GM18517 (cell line): ENCODE results near the gene NKAIN2.

Source experiments
- ATAC-seq: cut with Tn5 transposase; IDR thresholded peaks from one replicate; pipeline ENCODE4 v1.9.1; 2021; ENCODE audit warnings: mild to moderate bottlenecking, moderate library complexity; ENCODE audit not compliant: unreplicated experiment

The NKAIN2 gene

DNA sequence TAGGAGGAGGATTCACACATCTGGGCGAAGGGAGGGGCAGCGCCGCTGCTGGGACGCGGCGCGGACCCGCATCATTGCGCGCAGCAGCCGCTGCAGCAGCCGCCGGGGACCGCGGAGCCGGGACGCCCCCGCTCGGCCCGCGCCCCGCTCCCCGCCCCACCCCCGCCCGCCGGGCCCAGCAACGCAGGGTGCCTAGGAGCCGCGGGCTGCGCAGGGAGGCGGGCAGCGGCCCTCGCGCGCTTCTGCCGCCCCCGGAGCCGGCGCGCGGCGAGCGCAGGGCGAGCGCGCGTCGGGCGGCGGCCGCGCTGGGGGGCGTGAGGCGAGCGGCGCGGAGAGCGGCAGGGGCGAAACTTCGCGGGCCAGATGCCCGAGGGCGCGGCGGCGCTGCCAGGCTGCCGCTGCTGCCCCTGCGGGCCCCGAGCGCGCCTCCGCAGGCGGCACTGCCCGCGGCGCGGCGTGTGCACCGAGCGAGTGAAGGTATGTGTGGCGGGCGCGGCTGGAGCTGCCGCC is at the start of gene NKAIN2:
Gene NKAIN2, plus strand, starts transcription at position 362 of the 510 bp plus-strand sequence.
- peak; percentile 21 for ATAC-seq

DNA sequence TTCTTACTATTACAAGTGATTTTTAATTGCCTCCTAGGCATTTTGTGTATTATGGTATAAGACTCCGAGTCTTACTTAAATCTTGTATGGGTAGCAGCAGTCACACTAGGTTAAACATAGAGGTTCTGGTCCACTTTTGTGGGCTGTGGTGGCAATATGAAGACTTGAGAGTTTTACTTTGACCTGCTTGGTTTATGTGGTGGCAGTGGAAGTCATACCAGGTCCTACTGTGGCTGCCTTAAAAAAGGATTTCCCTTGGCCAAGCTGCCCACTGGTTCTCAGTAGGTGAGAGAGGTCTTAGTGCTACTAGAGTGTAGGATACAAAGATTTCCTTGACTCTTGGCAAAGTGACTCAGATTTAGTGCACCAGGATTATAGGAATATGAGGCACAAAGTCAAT is 44.2 kb upstream of the NKAIN2 start:
- ATAC-seq: no peak

DNA sequence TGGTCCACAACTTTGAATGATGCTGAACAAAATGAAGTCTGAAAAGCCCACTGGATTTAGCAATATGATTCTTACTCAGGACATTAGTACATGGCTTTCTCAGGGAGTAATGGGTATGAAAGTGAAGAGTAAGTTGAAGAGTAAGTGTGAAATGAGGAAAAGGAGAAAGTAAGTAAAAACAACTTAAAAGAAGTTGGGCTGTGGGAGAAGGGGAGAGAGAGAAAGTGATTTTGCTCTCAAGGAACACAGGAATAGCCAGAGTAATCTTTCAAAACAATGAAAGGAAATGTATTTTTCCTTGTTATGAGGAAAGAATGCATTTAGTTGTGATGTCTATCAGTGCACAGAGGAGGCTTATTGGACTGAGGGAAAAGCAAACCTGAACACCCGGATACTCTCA is 39.8 kb upstream of the NKAIN2 start:
- no peak for ATAC-seq

DNA sequence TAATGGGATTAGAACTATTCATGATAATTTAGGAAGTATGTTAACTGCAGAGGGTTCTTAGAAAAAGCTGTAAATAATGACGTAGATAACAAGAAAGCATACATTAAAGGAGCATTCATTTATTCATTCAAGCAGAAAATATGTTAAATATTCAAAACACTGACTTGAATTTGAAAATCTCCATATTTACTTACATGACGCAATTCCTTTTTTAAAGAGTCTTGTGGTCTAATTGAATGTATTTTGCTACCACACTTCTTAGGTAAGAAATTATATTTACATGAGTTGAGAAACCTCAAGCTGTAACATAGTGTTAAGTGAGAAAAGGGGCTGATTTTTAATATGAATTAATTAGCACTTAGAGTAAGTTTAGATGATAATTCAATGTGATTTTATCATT is 38.9 kb upstream of the NKAIN2 start:
- no peak for ATAC-seq

DNA sequence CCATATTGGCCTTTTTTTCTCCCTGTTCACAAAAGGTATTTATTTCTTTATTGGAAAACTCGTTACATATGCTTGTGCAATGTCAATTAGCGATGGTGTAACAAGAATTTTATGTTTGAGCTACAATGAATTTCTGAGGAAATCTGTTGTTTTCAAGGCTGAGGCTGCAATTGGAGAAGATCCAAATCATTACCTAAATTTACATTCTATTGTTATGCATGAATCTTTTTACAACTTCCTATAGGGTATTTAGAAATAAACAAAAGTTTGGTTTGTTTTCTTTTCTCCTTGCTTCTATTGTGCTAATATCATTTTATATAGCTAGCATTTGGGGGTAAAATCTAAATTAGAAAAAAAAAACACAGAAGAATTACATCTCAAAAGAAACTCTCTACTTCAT is 34.7 kb upstream of the NKAIN2 start:
- no peak for ATAC-seq

DNA sequence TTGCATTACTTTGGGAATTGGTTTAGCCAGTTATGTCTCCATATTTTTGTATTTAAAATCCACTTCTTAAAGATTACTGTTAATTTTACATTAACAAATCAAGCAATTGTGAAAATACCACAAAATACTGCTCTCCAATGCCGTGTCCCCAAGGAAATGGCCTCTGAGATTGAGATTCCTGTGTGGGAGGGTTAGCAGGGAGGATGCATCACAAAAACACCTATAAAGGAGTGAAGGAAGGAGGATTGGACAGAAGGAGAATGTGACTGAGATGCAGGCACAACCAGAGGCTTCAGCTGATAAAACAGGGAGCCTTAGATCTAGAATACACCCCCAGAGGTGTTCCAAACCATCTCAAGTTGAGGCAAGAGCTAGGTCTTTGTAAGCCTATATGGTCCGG is 34.2 kb upstream of the NKAIN2 start:
- ATAC-seq: no peak

DNA sequence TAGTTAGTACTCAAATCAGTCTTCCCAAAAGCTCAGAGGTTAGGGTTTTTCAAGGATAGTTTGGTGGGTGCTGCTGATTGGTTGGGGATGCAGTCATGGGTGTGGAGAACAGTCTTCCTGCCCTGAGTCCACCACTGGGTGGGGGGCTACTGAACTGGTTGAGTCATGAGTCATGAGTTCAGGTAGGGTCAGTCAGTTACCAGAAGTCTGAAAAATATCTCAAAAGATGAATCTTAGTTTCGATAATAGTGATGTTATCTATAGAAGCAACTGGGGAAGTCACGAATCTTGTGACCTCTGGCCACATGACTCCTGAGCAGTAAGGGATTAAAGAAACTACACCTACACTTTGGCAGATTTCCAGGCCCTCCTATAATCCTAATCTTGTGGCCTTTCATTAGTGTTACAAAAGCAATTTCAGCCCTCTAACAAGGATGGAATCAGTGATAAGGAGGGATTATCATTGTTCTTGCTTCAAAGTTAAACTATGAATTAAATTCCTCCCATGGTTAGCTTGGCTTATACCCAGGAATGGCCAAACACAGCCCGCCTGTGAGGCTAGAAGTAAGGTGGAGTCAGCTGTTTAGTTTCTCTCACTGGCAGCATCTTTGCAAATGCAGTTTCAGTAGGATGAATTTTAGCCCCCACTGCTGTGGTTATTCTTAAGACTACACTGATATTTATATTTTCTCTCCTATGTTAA is 33.3 kb upstream of the NKAIN2 start:
- peak; percentile 54 for ATAC-seq

DNA sequence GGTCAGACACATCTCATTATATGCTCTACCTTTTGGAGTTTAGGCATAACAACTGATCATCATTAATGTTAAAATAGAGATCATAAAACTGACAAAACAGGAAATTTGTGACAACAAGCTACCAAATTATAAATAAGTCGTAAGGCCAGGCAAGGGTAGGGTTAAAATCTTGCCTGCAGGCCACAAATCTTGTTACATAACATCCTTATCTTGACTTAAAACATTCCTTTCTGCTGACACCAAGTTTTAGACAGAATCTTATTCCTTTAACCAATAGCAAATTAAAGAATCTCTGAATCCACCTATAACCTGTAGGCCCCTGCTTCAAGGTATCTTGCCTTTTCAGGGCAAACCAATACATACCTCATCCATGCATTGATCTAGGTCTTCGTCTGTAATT is 32.5 kb upstream of the NKAIN2 start:
- ATAC-seq: no peak

DNA sequence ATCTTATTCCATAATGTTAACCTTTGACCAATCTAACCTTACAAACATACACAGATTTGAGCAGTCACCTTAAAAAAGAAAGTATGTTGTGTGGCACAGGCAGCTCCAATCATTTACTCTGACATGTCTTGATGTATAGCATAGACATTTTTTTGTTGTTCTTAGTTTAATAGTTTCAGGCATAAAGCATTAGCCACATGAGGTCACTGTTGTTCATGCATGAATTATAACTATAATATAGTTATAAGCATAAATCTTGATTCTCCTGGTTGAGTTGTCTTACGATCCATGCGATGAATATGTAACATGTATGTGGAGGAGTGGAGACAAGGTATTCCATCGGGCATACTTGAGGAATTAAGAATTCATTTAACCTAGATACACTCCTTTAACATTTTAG is 26.1 kb upstream of the NKAIN2 start:
- ATAC-seq: no peak

DNA sequence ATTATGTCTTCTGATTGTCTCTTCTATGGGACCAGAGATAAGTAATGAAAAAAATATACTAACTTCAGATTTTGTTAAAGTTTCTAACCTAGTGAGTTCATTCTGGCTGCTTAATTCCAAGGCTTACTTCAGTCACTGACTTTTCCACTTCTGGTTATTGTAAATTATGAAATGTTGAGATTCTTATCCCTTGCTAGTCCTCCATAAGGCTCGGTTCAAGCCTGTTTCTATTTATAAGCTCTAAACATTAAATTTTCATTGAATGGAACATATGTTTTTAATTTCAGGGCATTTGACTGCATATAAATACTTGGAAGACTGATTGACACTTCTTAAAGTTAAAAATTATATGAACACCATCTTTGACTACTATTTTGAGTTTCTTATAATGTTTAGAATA is 23.6 kb upstream of the NKAIN2 start:
- no peak for ATAC-seq

DNA sequence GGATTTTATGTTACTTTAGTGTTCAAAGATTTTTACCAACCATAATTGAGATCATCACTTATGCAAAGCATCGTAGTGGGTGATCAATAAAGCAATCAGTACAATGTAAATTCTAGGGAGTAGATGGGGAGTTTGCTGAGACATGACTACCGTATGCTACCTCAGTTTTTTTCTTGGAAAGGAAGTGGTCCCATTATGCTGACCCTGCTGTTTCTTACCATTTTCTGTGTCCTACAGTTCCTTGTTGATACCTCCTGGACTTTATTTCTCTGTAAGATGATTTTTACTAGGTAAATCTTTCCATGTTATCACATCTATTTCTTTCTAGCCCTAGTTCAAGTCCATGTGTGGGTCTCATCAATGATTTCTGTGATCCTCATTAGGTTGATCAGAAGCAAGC is 19.3 kb upstream of the NKAIN2 start:
- ATAC-seq: no peak

DNA sequence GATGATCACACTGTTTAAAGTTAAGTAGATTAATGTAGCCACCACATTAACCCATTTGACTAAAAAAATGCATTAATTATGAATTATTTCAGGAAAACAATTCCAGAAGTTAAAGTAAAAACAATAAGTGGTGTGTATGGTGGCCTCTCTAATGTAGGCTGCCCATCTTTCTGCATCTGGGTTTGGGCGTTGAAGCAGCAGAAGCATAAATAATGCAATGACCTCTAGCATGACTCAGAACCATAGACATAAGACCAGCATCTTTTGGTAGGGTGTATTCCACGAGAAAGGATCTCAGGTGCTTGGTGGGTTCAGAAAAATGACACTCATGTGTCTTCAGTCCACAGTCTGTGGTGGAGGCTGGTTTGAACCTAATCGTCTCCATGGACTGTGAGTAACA is 18.6 kb upstream of the NKAIN2 start:
- no peak for ATAC-seq

DNA sequence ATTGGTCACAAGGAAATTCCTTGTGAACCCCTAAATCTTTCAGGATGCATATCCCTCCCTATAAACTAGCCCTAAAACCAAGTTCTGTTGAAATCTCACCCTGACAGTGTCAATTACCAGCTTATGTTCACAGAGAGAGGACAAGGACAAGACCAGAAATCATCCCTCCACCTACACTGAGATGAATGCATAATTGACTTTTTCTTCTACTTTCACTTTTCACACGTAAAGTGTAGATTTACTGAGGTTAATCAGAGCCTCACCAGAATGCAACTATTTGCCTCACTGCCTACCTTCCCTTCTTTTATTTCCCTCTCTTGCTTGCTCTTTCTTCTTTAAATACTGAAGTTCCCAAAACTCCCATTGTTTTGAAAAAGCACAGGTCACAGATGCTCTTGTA is 15.3 kb upstream of the NKAIN2 start:
- ATAC-seq: no peak

DNA sequence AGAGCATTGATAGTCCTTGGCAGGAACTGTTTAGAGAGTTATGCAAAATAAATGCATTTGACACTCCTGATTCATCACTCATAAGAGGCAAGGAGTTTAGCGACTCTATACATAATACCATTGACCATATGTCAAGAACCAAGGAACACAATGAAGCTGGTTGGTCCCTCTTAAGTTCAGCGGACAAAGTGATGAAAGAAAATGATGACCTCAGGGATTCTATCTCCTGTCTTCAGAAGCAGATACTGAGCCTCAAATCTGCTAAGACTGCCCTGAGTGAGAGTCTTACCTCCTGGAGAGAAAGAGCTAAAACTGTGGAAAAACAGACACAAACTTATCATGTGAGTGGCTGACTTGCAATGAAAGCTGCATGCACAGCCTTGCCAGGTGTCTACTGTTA is 9.5 kb upstream of the NKAIN2 start:
- ATAC-seq: no peak

DNA sequence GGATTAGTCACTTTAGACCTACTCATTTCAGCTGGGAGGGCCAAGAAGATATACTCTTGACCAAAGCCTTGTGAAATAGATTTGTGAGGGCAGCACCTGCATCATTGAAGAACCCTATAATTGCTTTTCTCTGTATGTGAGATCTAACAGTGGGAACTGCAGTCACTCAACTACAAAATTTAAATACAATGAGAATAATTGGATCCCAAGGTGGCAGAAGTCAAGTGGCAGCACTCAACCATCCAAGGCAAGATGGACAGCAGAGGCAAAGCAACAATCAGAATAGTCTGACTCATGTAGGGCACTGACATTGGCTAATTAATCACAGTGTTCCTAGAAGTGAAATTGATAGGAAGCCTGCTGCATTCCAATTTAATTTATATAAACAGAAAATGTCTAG is 8.9 kb upstream of the NKAIN2 start:
- no peak for ATAC-seq

DNA sequence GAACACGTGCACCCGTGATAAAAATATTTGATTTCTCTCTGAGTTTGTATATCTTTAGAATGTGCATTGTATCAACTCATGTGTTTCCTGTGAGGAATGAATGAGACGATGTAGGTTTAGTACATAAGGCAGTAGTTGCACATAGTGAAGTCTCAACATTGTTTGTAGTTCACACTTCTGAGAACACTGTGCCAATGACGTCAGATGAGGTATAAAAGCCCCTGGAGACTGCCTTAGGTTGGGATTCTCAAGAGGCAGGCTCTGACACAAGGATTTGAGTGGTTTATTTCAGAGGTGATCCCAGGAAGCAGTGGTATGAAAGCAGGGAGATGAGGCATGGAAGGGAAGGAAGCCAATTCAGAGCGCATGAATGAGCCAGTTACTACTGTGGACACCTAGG is 2.6 kb upstream of the NKAIN2 start:
- ATAC-seq: no peak

DNA sequence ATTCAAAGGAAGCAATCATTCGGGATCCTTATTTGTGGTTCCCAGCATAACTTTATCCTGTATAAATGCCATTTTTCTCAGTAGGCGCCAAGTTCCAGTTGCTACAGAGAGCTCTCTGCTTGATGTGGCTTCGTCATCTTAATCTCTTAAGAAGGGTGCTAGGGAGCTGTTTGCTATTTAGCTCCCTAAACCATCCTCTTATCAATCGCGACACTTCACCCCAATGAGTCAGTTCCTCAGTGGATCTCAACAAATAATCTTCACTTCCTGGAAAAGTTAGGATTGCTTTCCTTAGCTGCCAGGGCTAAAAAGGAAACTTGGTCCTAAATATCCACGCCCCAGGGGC is 1.3 kb upstream of the NKAIN2 start:
- ATAC-seq: peak; percentile 24

DNA sequence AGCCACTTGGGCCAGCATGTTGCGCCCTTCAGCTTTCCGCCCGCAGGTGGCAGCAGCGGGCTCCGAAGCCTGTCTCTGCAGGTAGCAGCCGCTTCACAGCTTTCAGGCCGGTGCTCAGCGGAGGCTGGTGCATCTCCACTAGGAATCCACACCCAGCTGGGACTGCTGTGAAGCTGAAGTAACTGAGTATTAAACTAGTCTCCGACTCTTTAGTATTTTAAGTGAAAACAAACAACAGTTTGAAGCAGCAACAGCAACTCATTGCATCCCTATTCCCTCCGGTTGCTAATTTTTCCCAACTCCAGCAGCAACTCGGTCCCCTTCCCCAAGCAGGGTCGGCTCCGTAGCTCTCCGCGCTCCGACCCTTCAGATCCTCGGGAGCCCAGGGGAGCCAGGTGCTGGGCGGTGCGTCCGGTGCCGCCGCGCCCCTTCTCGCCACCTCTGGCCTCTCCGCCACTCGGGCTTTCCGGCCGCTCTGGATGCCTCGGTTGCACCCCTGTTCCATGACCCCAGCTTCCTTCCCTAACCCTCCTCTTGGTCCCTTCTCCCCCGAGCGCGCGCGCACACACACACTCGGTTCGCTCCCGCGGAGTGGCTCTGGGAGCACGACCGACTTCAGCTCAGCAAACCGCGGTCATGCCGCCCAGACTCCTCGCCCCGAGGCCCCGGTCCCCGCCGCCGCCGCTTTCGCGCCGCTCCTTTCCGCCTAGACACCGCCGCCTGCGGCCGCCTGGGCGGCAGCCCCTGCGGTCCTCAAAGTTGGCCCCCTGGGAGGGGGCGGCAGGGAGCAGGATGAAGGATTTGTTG is 765 bp upstream of the NKAIN2 start:
- peak; percentile 97 for ATAC-seq

DNA sequence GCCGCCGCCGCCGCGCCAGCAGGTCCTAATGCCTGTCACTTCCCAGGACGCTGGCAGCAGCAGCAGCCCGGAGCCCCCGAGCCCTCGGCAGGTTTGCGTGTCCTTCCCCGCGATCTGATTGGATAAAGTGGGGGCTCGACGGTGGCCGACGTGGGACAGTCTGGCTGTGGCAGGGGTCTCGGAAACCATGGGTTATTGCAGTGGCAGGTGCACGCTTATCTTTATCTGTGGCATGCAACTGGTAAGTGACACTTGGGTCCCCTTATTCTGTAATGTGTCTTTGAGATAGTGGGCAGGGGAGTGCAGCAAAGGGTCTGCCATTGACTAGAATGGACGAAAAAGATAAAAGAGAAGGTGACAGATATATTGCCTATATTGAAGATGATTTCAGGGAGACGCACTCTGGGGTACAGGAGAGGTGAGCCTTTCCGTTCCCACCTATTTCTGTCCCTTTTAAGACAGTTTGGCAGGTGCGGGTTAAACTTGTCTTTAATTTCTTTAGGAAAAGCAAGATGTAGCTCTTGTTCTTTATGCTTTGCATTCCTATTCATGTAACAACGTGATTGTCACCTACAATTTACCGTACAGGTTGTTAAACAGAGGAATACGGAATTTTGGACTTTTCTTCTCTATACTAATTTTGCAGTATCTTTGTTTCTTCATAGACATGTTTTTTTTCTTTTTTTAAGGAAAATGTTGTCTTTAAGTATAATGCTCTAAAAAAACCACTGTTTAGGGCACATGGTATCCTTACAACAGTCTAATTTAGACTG is 535 bp downstream of the NKAIN2 start:
- no peak for ATAC-seq

DNA sequence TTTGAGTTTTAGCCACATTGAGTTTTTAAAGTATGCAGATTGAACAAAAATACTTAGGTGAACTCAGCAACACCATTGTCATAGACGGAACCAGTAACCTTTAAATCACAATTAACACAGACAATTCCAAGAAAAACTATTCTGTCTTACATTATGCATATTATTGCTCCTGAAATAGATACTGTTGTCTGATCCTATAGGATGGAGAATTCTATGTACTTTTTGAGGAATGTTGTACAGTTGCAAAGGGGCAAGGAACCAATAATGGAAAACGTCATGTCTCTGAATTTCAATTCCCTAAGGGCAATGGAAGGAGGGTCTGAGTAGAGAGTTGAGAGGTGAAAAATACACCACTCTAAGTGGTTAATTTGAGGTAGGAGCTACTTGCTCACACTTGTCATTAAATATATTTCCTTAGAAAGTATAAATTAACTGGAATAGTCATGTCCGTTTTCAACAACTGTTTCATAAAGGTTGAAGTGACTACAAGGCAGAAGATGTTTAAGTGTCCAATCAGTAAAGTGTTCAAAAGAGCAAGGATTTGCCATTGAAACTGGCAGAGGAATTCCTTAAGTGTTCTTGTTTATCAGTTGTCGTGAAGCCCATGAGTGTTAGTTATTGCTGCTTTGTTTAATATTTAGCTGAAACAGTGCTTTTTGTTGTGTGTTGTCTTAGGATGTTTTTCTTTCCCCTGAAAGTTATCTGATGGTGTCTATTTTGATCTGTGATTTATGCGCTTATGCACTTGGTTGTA is 1.3 kb downstream of the NKAIN2 start:
- ATAC-seq: no peak

DNA sequence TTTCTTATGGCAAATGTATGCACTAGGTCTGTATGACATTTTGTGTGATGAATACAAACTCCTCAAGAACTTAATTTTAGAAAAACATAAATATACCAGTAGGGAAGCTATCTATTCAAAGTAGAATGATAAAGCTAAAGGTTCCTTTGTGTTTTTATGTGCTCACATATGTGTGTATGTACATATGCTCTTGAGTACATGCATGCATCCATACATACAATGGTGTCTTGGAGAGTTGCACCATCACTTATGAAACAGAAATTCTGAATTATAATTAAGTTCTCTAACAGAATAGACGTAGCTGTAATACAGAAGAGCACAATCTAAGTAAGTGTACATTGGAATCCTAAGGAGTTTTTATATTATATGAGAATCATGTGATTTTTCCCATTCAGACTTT is 2.3 kb downstream of the NKAIN2 start:
- ATAC-seq: no peak
